ENCODE measurements around the gene AASS.

Gene AASS

DNA sequence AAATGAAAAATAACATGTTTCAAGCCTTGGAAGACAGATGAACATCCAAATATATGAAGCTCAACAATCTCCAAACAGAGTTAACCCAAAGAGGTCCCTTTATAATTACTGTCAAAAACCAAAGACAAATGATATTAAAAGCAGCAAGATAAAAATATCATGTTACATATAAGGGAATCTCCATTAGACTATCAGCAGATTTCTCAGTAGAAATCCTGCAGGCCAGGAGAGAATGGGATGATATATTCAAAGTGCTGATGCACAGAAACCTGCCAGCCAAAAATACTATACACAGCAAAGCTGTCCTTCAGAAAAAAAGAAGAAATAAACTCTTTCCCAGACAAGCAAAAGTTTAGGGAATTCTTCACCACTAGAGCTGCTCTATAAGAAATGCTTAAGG lies 41.0 kb downstream of the AASS start:
- DNase-seq = no peak

DNA sequence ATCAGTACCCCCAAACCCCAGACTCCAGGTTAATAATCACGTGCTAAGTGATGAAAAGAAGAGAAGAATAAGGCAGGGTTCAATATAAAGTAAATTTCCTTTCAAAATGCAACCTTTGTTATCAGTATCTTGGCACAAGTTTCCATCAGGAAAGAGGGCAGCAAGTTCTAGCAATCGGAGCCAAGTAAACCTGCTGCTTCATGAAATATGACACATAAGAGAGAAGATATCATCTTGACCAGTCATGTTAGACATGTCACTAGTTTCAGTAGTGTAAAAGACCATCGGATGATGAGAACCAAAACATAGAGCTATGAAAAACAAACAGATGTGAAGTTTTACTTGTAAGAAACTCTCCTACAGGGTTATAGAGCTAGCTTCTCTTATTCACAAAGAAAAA lies 44.0 kb downstream of the AASS start:
- DNase-seq = no peak

DNA sequence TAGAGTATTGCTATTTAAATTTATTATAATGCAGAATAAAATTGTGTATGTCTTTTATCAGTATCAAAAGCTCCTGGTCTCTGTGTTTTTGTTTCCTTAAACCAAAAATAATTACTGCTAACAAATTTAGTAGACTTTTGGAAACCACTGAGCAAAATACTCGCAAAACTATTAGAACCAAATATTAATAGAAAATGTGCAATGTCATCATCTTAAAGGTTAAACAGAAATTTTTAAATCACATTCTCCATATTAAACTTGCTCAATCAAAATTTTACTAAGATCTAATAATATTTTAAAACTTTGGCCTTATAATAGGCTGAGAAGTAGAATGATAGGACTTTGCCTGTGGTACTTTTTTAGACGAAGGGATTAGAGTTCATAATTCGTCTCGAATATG lies 48.4 kb downstream of the AASS start:
- no peak for DNase-seq

DNA sequence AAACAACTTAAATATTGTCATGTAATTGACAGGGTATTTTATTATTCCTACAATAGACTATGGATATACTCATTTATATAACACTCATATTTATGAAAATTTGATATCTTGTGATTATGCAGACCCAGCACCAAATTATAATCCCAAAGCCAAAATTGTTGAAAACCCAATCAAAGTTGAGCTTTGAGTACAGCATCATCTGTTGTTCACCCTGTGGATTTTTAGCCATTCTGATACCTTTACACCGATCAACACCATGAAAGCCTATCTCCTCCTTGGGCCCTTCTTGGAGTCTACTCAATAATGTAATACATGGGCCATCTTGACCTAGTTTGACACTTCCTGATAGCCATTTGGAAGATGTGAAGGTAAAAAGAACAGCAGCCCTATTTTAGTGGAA lies 49.5 kb downstream of the AASS start:
- no peak for DNase-seq

DNA sequence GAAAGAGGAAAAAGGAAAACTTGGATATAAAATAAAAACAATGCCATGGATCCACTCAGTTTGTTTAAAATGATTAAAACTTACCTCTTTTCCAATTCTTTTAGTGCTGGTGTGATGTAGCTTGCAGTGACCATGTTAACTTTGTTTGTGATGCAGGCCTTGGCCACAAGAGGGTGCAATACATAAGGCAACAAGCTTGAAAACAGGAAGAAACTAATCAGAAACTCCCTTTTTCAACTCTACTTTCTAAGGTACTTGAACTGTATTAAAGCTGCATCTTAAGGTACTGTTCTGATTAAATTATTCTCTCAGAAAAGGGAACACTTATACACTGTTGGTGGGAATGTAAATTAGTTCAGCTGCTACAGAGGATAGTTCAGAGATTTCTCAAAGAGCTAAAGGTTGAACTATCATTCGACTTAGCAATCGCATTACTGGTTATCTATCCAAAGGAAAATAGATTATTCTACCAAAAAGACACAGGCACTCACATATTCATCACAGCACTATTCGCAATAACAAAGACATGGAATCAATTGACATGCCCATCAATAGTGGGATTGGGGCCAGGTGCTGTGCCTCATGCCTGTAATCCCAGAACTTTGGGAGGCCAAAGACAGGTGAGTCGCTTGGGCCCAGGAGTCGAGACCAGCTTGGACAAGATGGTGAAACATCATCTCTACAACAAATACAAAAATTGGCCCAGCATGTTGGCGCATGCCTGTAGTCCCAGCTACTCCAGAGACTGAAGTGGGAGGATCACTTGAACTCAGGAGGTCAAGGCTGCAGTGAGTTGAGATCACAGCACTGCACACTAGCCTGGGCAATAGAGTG lies 50.9 kb downstream of the AASS start:
- no peak for DNase-seq

DNA sequence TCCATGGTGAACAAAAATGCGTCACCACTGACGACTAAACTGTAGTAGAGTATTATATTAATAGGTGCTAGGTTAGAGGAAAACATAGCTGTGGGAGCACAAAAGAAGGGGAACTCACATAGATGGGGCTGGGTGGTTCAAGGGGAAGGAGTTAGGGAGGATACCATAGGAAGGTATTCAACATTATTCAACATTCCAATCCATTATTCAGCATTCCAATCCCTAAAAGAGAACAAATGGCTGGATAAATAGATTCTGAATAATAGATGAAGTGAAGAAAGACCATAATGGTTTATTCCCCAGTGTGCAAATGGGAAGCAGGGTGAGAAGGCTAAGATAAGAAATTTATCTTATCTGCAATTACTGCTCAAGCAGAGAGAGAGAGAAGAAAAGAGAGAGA lies 61.4 kb downstream of the AASS start:
- no peak for DNase-seq

DNA sequence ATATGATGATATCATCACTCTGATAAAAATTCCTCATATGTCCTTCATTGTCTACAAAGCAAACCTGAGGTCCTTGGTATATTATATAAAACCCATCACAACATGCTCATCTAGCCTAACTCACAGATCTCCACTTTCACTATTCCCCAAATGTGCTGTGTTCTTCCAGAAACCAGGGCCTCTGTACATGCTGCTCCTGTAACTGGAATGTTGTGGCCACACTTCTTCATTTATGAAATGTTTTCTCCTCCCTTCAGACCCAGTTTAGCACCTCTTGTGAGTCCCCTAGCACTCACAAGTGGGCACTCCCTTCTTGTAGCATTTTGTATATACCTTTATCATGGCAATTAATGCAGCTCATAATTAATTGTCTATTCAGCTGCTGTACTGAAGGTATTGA lies 61.9 kb downstream of the AASS start:
- DNase-seq = no peak

DNA sequence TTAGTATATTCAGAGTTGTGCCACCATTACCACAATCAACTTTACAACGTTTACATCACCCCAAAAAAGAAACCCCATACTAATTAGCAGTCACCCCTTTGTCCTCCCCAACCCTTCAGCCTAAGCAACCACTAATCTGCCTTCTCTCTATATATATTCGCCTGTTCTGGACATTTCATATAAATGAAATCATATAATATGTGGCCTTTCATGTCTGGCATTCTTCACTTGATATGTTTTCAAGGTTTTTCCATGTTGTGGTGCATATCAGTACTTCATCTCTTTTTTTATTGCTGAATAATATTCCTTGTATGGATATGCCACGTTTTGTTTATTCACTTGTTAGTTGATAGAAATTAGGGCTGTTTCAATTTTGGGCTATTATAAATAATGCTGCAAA lies 70.4 kb downstream of the AASS start:
- DNase-seq = no peak

GRCh38 chr7:122072924-122073599 lies 71.0 kb downstream of the AASS start:
- DNase-seq = no peak

DNA sequence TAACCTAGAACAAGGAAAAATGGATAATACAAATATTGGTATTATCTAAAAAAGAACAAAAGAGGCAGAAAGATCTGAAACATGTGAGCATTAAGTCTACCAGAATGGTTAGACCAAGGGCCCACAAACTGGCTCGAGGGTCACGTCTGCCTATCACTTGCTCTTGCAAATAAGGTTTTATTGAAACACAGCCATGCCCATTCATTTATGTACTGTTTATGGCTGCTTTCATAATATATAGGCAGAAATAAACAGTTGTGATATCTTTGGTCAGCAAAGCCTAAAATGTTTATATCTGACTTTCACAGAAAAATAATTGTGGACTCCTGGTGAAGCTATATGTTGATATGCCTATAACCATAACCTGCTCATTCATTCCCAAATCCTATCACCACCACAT lies 71.8 kb downstream of the AASS start:
- DNase-seq = no peak

DNA sequence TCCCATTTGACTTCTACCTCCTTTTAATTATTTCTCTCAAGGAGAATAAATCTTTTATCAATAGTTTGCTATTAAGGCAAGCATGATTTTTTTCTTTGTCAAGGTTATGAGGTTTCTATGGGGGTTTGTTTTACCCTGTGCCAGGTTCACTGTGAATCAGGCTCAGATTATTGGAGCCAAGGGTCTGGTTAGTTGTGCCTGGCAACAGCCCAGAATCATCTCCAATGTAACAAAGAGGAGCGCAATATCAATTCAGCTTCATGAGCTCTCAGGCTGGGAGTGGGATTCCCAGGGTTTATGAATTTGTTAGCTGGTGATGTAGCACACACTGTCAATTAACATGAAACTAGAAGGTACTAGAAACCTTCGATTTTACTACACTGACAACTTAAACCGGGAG lies 73.2 kb downstream of the AASS start:
- no peak for DNase-seq

- no peak for DNase-seq
Measured at GRCh38 chr7:122070062-122070461, 74.0 kb downstream of the AASS start.

GRCh38 chr7:122068999-122069398 lies 75.0 kb downstream of the AASS start:
- no peak for DNase-seq

DNA sequence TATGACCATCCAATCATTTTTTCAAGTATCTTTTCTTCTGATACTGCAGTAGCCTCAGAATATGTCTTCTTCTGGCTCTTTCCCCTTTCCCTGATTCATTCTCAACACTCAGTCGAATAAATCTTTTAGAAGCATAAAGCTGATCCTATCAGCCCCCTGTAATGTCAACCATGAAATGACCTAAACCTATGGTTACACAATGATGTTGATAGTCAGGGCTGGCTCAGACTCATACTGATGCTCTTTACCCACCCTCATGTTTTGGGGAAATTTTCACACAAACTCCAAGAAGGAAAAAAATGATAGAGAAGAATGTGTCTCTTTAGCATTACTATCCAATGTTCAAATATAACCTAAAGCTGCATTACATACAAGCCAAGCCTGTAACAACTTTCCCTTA lies 76.0 kb downstream of the AASS start:
- no peak for DNase-seq

GRCh38 chr7:122067077-122067476 lies 77.0 kb downstream of the AASS start:
- no peak for DNase-seq

DNA sequence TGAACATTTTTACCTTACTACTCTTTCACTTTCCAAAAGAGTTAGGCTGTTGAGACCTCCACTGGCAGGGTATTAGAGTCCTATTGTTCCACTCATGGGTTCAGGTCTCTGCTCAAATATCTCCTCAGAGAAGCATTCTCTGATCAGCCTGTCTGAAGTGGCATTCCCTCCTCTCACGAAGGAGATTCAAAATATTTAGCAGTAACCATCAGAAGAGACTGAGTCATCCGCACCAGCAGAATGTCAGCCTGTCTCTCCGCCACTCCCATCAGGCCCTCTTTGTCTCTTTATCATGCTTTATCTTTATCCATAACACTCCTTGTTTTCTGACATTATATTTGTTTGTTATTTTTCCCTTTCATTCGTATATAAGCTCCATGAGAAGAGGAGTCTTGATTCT lies 79.1 kb downstream of the AASS start:
- no peak for DNase-seq

DNA sequence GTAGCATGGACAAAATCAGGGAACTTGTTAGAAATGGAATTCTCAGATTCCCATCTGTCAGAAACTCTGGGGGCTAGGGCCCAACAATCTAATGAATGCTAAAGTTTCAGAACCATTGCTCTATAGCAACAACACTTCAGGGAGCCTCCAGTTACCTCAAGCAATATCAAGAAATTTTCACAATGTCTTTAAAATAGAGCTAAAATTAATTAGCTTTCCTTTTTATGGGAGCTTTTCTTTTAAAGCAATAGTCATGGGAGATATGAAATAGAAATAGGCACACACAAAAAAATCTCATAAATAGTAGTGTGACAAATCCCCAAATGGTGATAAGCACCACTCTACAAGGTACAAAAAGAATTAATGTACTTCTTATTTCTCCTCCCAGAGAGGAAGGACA lies 80.9 kb downstream of the AASS start:
- DNase-seq = no peak

- no peak for DNase-seq
Measured at GRCh38 chr7:122059542-122059941, 84.5 kb downstream of the AASS start.

DNA sequence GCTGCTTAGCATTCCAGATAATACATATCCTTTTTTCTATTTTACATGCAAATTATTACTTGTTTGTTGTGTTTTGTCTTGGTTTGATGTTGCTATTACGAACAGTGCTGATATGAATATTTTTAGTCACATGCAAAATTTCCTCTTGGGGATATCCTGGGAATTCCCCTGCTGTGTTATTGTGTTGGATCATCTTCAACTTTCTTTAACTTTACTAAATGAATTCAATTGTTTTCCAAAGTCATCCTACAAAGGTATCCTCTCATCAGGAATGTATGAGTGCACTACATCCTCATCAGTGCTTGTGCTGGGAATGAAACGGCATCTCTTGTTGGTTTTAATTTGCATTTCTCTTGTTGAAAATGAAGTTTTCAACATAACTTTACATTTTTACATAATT lies 87.1 kb downstream of the AASS start:
- no peak for DNase-seq

DNA sequence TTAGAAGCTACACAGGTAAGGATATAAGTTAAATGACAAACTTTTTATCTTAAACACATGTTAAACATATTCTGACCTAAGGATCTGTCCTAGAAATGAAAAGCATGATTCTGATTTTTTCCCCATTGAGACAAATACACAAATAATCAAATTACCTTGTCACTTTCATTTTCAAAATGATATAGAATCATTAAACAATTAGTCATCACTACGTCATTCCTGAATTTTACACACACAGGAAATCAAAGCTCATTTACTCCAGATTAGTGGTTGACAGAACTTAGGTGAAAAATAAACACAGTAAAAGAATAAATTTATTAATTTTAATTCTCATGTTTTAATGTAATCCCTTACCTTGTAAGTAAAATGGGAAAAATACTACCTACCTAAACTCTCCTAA lies 89.0 kb downstream of the AASS start:
- DNase-seq = no peak

- DNase-seq = no peak
Measured at GRCh38 chr7:122054393-122054792, 89.7 kb downstream of the AASS start.

GRCh38 chr7:122046402-122046801 lies 97.6 kb downstream of the AASS start:
- no peak for DNase-seq

DNA sequence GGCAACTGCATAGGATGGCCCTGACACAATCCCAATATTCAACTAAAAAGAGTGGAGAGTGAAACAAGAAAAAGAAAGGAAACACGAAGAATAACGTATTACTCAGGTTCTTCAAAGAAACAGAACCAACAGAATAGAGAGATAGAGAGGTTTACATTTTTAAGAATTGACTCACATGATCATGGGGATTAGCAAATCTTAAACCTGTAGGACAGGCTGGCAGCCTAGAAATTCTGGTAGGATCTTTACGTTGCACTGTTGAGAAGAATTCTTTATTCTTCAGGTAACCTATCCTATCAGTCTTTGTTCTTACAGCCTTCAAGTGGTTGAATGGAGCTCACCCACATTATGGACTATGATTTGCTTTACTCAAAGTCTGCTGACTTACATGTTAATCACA lies 103.9 kb downstream of the AASS start:
- DNase-seq = no peak

DNA sequence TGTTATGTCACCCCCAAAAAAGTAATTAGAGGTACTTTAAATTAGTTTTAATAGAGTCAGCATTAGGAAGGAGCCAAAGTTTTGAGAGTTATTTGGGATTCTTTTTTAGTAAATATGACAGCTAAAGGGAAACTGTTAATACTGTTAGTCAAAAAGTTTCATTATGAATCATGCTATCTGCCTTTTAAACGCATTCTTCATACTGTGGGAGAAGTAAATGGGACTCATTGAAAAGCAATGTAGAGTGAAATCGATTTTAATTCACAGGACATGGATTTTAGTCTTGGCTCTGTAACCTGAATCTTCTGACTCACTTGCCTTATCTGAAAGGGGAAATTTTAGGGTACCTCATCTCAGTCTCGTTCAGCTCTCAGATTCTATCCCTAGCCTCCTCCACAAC lies 105.1 kb downstream of the AASS start:
- DNase-seq = no peak

DNA sequence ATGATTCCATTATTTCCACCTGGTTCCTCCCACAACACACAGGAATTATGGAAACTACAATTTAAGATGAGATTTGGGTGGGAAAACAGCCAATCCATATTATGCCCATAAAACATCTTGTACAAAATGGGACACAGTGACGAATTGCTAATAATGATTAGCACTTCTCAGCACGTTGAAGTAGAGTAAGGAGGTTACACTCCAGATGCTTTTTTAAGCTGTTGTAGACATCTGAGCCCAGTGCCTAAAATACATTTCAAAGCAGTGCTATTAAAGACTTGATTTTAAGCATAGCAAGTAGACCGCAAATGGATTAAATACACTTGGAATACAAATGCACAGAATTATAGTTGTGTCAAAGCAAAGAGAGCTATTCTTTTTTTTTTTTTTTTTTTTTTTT lies 105.9 kb downstream of the AASS start:
- DNase-seq = no peak
